Medulla oblongata (tissue), 1 donor: ENCODE data around the gene SLC26A9.

Experiments used
- DNase-seq: peaks from one replicate; pipeline ENCODE4 v3.0.0-alpha.2; 2015; ENCODE audit errors: extremely low spot score

The SLC26A9 gene

GRCh38 chr1:205943245-205943644 lies at the start of gene SLC26A9:
SLC26A9 (minus strand) TSS chr1:205943456; CDS start chr1:205935820, 7,636 bp downstream.
- DNase-seq, result no peak

- DNase-seq, result no peak
Observed at GRCh38 chr1:205992218-205992882, 49.1 kb upstream of the SLC26A9 start.

- DNase-seq, result no peak
Observed at GRCh38 chr1:205991237-205991636, 48.0 kb upstream of the SLC26A9 start.

- DNase-seq, result no peak
Observed at GRCh38 chr1:205990226-205990625, 47.0 kb upstream of the SLC26A9 start.

GRCh38 chr1:205989786-205990185 lies 46.5 kb upstream of the SLC26A9 start:
- no peak for DNase-seq

- no peak for DNase-seq
Observed at GRCh38 chr1:205988585-205988995, 45.3 kb upstream of the SLC26A9 start.

- no peak for DNase-seq
Observed at GRCh38 chr1:205986861-205987260, 43.6 kb upstream of the SLC26A9 start.

- no peak for DNase-seq
Observed at GRCh38 chr1:205986292-205986691, 43.0 kb upstream of the SLC26A9 start.

GRCh38 chr1:205985330-205986005 lies 42.2 kb upstream of the SLC26A9 start:
- DNase-seq, result no peak

- DNase-seq, result peak; percentile 91
Observed at GRCh38 chr1:205983925-205984725, 40.9 kb upstream of the SLC26A9 start.

- no peak for DNase-seq
Observed at GRCh38 chr1:205981257-205981656, 38.0 kb upstream of the SLC26A9 start.

GRCh38 chr1:205980237-205980870 lies 37.1 kb upstream of the SLC26A9 start:
- DNase-seq, result no peak

GRCh38 chr1:205979301-205979700 lies 36.0 kb upstream of the SLC26A9 start:
- DNase-seq, result no peak

GRCh38 chr1:205978676-205979075 lies 35.4 kb upstream of the SLC26A9 start:
- DNase-seq, result no peak

GRCh38 chr1:205977402-205978014 lies 34.3 kb upstream of the SLC26A9 start:
- peak; percentile 92 for DNase-seq

GRCh38 chr1:205976708-205977401 lies 33.6 kb upstream of the SLC26A9 start:
- peak; percentile 73 for DNase-seq

GRCh38 chr1:205976036-205976435 lies 32.8 kb upstream of the SLC26A9 start:
- DNase-seq, result no peak

- no peak for DNase-seq
Observed at GRCh38 chr1:205975387-205975998, 32.2 kb upstream of the SLC26A9 start.

GRCh38 chr1:205974712-205975111 lies 31.5 kb upstream of the SLC26A9 start:
- DNase-seq, result no peak

- no peak for DNase-seq
Observed at GRCh38 chr1:205973377-205974232, 30.3 kb upstream of the SLC26A9 start.
